Activated effector memory CD4-positive, alpha-beta T cell treated with Interleukin-2 at 50 U/mL for 16 hours (primary cell): ENCODE data around the gene KLHL3.

Source experiments
- DNase-seq: peaks from one replicate; pipeline ENCODE4 v3.0.0-alpha.2; 2020

The KLHL3 gene

DNA sequence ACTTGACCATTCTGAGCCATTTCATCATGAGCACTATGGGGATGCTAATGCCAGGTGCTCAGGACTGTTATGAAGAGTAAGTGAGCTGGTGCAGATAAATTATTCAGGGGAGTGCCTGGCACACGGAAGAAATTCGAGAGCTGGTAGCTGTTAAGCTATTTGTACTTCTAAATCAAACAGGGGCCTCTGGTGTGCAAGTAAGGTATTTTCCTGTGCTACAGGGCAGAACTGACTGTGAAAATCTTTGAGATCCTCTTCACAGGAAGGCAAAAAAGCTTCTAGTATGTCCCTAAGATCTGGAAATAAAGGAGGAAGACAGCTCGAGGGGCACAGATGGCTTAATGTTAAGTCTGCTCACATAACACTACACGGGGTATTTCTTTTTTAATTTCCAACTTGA, 130.5 kb downstream of the KLHL3 start:
- DNase-seq: no peak

DNA sequence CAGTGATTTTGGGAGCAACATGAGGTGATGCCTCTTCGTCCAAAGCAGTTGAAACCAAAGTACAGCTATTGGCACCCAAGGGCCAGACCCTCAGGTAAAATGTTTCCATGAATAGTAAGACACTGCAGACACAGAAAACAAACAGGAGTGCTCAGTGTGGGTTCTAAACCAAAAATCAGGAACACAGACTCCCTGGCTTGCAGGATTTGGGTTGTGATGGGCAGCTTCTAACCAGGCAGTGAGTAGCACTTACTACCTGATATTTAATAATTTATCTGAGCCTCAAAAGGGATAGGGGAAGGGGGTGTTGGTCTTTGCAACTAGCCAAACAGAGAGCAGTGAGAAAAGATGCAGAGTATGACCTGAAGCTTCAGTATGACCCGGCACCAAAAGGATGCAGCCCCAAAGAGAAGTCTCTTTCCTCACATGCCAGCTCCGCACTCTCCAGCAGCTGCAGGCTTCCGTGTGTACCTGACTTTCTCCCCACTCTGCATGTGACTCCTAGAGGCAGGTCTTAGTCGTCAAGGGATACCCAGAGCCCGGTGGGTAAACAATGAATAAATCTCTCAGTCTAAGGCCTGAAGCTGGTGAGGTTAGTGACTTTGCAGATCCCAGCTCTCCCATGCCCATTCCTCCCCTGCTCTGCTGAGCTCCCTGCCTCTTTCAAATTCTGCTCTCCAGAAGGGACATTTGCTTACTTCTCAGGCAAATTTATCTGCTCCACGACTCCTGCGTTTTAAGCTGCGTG, 131.4 kb downstream of the KLHL3 start:
- no peak for DNase-seq

DNA sequence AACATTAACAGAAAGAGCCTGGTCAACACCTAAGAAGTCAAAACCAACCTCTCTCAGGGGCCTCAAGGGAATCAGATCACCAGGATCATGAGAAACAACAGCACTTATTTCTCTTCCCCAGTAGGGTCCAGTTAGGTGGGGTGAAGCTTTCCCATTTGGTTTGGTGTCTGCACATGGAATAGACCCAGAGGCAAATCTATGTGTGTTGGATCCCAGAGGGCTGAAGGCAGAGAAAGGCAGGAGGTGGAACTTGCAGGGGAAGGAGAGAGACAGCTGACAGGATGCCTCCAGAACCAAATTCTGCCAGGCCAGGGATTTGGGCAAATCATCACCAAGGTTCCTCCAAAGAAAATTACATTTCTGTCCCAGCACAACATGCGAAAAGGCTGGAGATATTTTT, 132.0 kb downstream of the KLHL3 start:
- no peak for DNase-seq

DNA sequence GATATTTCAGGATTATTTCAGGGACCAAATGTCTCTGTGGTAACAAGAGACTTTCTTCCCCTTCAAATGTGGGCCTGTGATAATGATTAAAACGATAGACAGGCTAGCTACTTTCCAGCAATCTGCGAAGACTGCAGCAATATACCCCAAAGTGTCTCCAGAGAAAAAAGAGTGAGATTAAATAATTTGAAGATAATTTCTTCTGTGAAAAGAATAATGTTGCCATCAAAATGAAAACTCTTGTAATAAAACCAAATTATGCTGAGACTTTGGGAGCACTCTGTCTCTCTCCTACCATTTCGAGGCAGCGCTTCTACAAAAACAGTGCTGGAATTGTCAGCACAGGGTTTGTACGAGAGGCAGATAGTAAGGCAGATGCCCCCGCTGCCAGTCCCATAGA, 132.5 kb downstream of the KLHL3 start:
- DNase-seq: no peak

DNA sequence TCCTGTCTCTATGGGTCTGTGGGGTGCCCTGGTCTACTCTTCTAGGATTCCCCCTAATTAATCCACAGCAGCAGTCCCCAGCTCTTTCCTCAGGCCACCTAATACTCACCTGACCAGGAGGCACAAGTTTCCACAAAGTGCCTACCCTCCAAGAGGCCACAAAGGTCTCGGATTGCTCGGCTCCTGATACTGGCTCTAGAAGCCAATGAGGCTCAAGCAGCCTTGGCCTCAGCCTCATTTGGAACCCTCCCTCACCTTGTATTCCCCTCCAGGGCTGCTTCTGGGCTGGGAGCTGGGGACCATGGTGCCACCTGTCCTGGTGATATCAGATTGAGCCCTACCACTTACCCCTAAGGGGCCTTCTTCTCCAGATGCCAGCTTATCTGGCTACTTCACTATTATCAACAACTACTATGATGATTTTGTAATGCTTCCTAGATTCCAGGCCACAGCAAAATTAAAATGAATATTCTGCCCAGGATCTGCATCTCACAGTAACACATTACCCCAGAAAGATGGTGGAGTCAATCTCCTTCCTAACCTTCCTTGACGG, 133.1 kb downstream of the KLHL3 start:
- no peak for DNase-seq

DNA sequence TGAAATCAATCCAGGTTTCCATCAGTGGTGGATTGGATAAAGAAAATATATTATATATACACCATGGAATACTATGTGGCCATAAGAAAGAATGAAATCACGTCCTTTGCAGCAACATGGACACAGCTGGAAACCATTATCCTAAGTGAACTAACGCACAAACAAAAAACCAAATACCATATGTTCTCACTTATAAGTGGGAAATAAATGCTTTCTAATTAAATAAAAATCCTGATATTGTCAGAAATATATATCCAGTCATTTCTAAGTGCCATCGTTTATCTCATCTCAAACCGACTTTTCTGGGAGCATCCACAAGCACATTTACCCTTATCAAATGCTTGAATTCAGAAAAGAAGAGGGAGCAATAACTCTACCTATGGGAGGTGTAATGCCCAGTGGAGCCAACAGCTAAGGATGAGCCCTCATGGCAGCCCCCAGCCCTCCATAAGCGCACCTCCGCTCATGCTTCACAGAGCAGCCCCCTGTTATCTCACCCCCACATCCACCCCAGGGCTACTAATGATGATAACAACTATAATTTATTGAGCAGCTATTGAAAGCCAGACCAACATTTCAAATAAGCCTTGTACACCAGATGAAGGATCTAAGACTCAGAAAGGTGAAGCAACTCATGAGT, 135.0 kb downstream of the KLHL3 start:
- no peak for DNase-seq

DNA sequence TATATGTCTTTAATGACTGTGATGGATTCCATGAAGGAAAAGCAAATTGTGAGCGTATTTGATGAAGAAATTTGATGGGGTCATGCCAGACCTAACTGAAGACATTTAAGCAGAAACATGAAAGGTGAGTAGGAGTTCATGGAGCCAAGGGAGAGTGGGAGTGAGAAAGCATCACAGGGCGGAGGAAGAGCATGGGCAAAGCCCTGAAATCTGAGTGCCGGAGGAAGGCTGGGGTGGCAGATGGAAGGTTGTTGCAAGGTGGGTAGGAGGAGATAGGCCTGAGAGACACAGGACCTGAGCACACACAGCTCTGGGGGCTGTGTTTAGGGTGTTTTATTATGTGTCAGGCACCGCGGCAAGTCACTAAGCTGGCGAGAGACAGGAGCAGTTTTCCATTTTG, 136.4 kb downstream of the KLHL3 start:
- DNase-seq: no peak

DNA sequence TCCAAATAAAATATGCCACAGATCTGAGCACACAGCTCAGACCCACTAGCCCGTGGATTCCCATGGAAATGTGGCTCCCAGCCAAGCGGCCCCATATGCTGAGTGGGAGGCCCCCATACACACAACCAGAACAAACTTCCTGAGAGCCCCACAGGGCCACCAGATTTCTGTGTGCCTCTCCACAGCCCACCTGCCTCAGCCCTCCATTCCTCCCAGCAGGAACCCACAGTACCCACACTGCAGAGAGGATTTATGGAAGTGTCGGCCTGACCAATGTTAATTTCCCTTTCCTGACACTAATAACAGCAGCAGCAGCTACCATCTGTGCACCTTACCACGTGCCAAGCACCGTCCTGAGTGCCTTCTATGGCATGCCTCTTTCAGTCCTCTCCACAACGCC, 137.5 kb downstream of the KLHL3 start:
- DNase-seq: no peak

DNA sequence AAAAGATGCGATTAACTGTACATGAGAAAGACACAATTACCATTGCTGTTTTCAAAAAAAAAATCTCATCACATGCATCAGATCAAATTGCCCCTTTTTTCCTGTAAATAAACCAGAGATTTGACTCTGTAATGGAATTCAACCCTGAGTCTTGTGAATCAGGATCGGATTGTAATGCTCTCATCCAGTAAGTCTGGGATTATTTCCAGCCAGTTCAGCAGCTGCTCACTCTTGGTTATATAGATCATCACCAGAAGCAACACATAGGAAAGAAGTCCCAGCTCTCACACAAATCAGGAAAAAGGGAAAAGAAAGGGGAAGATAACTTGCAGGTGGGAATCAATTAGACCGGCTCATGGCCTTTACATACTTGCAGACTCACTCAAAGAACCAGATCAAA, 138.9 kb downstream of the KLHL3 start:
- no peak for DNase-seq

DNA sequence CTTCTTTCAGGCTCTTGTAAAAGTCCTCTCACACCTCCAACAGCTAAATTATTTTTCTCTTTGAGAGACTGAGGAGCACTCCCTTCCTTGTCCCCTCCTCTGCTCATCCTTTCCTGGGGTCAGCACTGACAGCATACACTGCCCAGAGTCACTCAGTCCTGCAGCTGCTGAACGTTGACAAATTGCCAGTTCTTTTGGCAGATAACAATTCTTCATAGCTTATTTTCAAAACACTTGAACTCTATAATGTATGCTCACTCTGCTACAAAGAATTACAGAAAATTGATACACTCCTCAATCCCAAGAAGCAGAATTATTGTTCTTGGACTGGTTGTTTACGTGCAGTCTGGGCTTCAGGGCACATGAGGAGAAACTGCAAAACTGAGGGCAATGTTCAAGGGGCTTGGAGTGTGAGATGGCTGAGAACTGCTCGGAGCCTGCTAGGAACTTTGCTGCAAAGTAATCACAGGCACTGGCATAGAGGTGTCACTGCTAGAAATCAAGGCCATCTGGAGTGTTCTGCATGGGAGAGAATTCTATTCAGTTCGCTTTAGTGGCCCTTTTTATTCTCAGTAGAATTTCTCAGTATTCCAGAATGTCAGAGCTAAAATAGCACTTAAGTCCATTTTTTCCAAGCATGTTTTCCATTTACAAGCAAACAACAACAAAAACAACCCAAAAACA, 140.4 kb downstream of the KLHL3 start:
- DNase-seq: no peak

DNA sequence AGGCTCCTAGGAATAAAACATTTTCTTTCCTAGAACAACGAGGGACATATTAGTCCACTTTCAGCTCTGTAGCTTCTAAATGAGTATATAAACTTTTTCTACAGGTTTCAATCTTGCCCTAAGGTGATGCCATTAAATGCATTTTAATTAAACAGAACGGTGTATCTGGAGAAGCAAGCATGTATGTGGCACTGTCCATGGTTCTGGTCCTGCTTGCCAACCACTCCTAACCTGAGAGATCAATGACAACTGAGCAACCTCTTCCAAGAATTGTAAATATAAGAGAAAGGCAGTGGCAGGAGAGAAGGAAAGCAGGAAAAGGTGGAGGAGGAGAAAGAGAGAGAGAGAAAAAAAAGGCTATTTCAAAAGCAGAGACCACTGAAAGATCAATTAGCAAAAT, 141.2 kb downstream of the KLHL3 start:
- no peak for DNase-seq

DNA sequence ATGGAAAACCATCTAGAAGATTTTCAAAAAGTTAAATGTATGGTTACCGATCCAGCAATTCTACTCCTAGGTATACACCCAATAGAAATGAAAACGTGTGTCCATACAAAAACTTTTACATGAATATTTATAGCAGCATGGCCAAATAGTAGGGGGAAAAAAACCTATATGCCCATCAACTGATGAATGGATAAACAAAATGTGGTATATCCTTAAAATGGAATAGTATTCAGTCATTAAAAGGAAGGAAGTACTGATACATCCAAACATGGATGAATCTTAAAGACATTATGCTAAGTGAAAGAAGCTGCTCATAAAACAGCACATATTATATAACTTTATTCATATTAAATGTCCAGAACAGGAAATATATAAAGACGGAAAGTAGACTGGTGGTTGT, 143.6 kb downstream of the KLHL3 start:
- no peak for DNase-seq

DNA sequence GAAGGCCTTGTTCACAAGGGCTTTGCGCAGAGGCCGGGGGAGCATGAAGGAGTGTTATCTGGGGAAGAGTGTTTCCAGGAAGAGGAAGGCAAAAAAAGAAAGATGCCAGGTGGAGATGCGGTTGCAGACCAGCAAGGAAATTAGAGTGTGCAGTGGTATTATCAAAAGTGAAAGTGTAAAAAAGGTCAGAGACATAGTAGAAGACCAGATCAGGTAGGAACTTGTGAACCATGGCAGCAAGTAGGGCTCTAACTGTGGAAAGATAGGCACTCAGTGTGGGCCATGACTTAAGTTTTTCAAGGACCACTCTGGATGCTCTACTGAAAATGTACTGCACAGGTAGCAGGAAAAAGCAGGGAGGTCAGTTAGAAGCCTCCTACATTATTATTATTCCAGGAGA, 146.7 kb downstream of the KLHL3 start:
- DNase-seq: no peak

DNA sequence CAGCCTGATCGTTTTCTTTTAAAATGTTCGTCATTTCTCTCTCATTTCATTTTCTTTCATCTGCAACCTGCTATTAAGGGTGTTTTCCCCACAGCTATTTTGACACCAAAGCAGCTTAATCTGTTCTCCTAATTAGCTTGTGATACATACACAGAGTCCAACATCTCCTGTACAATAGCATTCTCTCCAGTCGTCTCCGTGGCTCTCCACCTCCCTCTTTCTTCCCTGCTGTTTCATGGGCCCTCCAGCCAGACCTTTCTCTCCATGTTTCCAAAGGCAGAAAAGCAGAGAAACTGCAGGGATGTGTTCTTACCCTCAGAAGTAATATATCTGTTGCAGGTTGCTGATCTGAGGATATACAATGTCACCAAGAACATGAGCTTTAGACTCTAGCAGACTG, 148.0 kb downstream of the KLHL3 start:
- DNase-seq: no peak

DNA sequence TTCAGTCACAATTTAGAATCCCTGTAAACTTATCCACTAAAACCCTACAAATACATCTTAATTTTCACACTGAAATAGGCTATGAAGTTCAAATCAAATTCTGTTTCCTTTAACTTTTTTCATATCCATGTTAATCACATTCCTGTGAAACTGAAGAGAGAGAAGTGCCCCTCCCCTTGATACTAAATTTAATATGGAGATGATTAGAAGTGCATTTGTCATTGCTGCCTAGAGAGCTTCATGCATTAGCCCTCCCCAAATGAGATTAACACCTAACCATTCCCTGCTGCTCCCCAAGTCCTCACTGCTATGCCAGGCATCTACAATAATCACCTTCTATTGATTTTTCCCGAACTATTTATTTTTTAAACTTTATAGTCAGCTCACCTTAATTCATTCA, 151.6 kb downstream of the KLHL3 start:
- DNase-seq: no peak

DNA sequence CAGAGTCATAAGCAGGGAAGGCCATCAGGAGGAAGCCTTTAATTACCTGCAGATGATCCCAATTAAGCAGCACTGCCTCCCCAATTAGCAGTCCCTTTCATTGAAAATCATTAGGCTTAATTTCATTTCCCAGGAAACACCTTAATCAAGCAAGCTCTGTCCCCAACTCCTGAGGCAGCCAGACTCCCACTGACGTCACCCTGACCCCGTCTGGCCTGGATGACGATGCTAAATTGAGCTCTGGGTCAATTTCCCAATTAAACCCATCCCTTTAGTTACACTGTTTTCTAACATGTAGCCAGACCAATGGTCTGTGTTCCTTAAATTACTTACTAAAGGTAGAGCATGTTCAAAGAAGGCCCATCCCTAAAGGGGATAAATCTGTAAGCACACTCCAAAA, 152.8 kb downstream of the KLHL3 start:
- DNase-seq: no peak

DNA sequence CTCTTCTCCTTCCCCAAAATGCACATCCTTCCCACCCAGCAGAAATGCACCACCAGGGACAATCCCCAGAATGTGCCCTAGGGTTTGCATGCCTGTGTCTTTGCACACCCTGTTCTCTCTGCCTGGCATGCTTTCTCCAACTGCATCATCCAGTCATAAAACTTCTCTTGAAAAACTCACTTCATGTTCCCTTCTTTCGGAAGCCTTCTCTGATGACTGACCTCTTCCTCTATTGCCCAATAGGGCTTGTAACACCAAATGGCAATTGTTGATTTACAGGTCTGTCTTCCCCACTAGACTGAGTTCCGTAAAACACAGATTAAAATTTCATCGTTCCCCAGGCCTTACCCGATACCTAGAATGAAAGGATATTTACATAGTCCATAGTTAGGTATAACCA, 153.7 kb downstream of the KLHL3 start:
- DNase-seq: no peak

DNA sequence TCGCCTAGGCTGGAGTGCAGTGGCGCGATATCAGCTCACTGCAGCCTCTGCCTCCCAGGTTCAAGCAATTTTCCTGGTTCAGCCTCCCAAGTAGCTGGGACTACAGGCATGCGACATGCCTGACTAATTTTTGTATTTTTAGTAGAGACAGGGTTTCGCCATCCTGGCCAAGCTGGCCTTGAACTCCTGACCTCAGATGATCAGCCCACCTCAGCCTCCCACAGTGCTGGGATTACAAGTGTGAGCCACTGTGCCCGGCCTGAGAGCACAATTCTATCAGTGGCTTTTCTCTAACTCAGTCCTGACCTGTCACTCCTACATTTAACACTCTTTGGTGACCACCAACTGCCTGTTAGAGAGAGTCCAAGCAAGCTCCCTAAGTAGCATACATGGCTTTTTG, 154.1 kb downstream of the KLHL3 start:
- DNase-seq: no peak

DNA sequence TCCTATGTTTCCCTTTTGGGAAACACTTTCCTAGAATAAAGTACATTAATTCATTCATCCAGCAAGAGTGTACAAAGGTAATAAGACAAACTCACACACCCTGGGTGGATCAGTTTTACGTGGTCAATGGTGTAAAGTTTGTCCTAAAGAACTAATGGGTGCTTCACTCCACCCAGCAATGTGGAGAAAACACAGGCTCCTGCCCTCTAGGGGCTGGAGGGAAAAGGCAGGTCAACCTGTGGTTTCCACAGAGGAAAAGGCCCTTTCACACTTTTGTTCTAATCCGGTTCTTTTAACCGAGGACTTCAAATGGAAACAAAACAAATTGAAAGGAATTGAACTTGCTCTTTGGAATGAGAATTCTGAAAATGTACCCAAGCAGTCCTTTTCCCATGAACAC, 155.9 kb downstream of the KLHL3 start:
- DNase-seq: no peak

DNA sequence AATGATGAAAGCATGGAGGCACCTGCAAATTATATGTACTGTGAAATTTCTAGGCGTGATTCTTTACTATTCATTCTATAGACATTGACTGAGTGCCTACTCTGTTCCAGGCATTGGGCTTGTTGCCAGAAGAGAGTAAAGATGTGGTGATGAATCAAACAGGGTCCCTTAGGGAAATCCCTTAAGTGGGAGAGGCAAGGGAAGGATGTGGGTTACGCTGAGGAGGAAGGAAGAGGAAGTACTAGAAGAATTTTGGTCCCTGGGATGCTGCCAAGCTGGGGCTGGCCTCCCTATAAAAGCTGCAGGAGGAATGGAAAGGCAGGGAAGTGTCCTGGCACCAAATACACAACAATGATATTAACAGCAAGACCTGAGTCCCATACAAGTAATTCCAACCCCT, 160.0 kb downstream of the KLHL3 start:
- DNase-seq: no peak

DNA sequence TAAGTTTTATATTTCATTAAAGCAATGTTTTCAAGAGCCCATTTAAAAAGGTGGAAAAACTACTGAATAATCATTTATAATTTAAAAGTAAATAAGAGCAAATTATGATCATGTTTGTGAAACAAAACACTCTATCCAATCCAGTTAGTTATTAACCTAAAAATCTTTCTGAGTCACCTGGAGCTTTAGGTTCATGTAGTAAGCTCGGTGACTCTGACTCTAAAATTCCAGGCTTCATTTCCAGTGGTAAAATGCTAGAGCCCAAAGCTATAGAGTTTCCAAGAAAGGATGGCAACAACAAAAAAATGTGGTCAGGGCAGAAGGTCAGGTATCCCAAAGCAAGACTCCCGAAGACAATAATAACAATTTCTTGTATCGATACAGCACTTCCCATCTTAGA, 160.7 kb downstream of the KLHL3 start:
- DNase-seq: no peak

DNA sequence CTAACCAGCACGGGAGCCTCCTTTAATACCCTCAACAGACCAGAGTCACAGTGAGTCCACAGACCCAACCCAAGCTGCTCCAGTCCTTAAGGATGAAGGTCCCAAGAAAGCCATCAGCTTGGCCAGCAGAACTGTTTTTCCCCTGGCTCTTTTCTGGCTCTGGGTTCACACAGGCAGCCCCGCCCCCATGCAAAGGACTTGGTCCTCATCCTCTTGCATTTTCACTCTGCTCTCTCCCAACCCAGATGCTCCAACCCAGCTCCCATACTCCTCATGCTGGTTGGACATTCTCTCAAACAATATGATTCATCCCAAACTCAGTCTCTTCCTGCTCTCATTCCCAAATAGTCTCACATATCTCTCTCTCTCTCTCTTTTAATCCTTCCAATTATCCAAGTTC, 162.5 kb downstream of the KLHL3 start:
- DNase-seq: no peak

DNA sequence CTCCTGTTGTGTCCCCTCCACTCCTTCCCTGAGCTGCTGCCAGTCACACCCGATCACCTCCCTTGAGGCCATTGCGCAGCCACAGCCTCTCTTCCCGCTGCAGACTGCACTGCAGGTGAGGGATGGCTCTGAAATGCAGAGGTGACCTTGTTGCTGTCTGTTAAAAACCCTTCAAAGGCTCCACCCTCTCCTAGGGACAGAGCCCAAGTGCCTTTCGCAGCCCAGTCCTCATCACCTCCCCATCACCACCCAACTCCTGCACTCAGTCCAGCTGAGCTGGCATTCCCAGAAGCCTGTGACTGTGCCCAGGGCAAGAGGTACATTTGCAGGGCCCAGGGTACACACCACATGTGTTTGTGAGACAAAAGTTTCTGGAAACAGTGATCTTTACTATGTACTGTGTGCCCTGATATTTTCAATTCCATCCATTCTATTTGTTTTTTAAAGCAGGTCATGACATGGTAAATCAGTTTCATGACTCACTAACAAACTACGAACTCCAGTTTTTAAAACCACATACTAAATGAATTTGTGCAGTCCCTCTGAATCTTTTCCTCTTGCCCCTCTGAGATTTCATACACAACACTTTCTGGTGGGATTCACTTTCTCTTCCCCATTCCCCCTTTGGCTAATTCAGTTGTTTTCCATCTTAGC, 163.7 kb downstream of the KLHL3 start:
- DNase-seq: no peak

DNA sequence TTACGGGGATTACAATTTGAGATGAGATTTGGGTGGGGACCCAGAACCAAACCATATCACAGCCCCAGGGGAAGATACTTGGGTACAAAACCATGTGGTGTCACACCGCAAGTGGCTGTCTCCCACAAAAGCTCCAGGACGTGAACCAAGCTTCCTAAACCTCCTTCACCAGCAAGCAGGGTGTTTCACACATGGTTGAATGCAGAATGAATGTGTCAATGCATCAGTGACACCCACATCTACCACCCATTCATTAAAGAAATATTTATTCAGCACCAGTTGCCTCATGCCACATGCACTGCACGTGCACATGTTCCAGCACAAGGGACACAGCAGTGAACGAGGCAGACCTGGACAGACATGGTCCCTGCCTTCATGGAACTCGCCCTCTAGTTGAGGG, 165.8 kb downstream of the KLHL3 start:
- no peak for DNase-seq
